CD4-positive, alpha-beta T cell (primary cell): ENCODE results near the gene STK32B. TPM values are rescaled to one million over a fixed set of nuclear protein-coding genes. Genes with fewer than 3 reads are reported as not detected.
"Not testable (repeated sequence)": the region's sequence is repeated elsewhere in the genome, so short reads cannot be mapped to it uniquely, and the experiment has no call there.

Experiments used
- ATAC-seq: fragments of 200-7000 bp; cut with Tn5 transposase; one replicate; pipeline ENCODE4 v1.10.0; 2022; ENCODE audit warnings: mild to moderate bottlenecking; ENCODE audit not compliant: poor library complexity
- CTCF ChIA-PET: fragments of 350-600 bp; sonication (Branson Sonifier 250); formaldehyde crosslinking; loops from one replicate; lab custom pipeline; 2021; ENCODE audit warnings: antibody characterized with exemption, inconsistent platforms; lab: Charles Lee
- POLR2A ChIA-PET: fragments of 350-600 bp; sonication (Branson Sonifier 250); formaldehyde crosslinking; loops from one replicate; lab custom pipeline; 2021; ENCODE audit warnings: antibody characterized with exemption, inconsistent platforms; lab: Charles Lee
- DNase-seq, 14 experiments: peaks; one replicate each; pipeline ENCODE4 v3.0.0-alpha.2; 2013 to 2020; ENCODE audit warnings: mixed read lengths in 2 of 14
- H3K27ac ChIP-seq, 2 donors: one replicate each; pipeline versions ENCODE4 v1.5.1 to v1.7.0; 2013; ENCODE audit warnings: low read length in 2 of 2, low read depth in 1 of 2, mild to moderate bottlenecking in 1 of 2
- H3K27me3 ChIP-seq, 2 experiments: 1 replicate in 1 of 2; 2 replicates in 1 of 2; pipeline versions ENCODE4 v1.6.1 to v1.7.0; 2013; ENCODE audit warnings: low read length in 2 of 2, control low read depth in 1 of 2, mild to moderate bottlenecking in 1 of 2, moderate library complexity in 1 of 2; ENCODE audit not compliant: insufficient read depth in 2 of 2, control insufficient read depth in 1 of 2
- H3K36me3 ChIP-seq: one replicate; pipeline ENCODE4 v1.6.1; 2013; ENCODE audit warnings: low read length, control low read depth; ENCODE audit not compliant: insufficient read depth
- H3K4me1 ChIP-seq: one replicate; pipeline ENCODE4 v1.6.1; 2013; ENCODE audit warnings: low read length, control low read depth; ENCODE audit not compliant: insufficient read depth
- H3K4me3 ChIP-seq: one replicate; pipeline ENCODE4 v1.5.1; 2013; ENCODE audit warnings: mild to moderate bottlenecking, low read length, moderate library complexity
- H3K9me3 ChIP-seq, 2 experiments: 1 replicate in 1 of 2; 2 replicates in 1 of 2; pipeline versions ENCODE4 v1.6.1 to v1.7.0; 2013; ENCODE audit warnings: low read length in 2 of 2, mild to moderate bottlenecking in 2 of 2, control low read depth in 1 of 2, moderate library complexity in 1 of 2; ENCODE audit not compliant: control insufficient read depth in 1 of 2, insufficient read depth in 1 of 2
- H3K27ac Mint-ChIP-seq: one replicate; pipeline ENCODE4 v1.8.0; 2020; ENCODE audit warnings: mixed read lengths
- H3K27me3 Mint-ChIP-seq: one replicate; pipeline ENCODE4 v1.8.0; 2021; ENCODE audit warnings: mixed read lengths
- H3K36me3 Mint-ChIP-seq: one replicate; pipeline ENCODE4 v1.8.0; 2021; ENCODE audit warnings: low read depth, mixed read lengths
- H3K4me1 Mint-ChIP-seq: one replicate; pipeline ENCODE4 v1.8.0; 2021; ENCODE audit warnings: low read depth, mixed read lengths
- H3K4me3 Mint-ChIP-seq: one replicate; pipeline ENCODE4 v1.8.0; 2020; ENCODE audit warnings: mild to moderate bottlenecking, mixed read lengths
- H3K9me3 Mint-ChIP-seq: one replicate; pipeline ENCODE4 v1.8.0; 2020; ENCODE audit warnings: mixed read lengths
- CTCF ChIP-seq: fragments of 200-600 bp; IDR thresholded peaks from one replicate; pipeline ENCODE4 v1.8.0; 2022; ENCODE audit warnings: antibody characterized with exemption, mild to moderate bottlenecking
- intact Hi-C, 2 experiments: fragments of 100-400 bp; cut with DNase I in 1 of 2; cut with micrococcal nuclease in 1 of 2; formaldehyde crosslinking; loops; one replicate each; pipeline versions ENCODE4 v1.15.1 to v1.9.0; 2023 to 2025; cut with DNase I, micrococcal nuclease
- total RNA-seq, 174 experiments: library from RNA in 2 of 174; stranded (reverse) in 2 of 174; gene quantifications; one replicate each; pipeline ENCODE4 v1.2.3 and lab custom pipeline; 2021 to 2026

Gene STK32B
- total RNA-seq, 2 experiments from 2014 or later = not detected

- H3K36me3 Mint-ChIP-seq = no peaks in the 10 kb centered on the region
Observed at GRCh38 chr4:5003918-5004317, 47.4 kb upstream of the STK32B start.

DNA sequence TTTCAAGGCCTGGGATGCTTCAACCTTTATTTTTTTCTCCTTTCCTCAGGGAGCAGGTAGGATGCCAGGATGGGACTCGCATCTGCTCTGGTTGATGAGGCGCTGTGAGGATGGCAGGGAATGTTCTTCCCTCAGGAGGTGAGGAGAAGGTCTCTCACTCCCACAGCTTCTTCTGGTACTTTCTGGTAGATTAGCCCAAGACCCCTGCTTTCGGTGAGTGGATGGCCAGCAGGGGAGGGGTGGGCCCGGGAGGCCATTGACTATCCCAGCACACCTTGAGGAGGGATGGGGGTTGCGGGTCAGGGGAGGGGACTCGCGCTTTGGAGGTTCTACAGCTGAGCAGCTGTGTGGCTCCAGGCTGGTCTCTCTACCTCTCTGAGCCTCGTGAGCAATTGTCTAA is 46.8 kb upstream of the STK32B start:
- Histone ChIP-seq H3K9me3 (peaks cover 0 to 10% of the 10 kb centered on the region in 2 experiments), H3K36me3 (no peaks in the 10 kb centered on the region), H3K27ac (no peak overlapping the region), H3K4me3 (no peak overlapping the region), H3K4me1 (no peaks in the 10 kb centered on the region), H3K27me3 (peaks cover 7 to 11% of the 10 kb centered on the region in 2 experiments)
- Mint-ChIP-seq H3K36me3 (no peaks in the 10 kb centered on the region), H3K27me3 (peaks cover 26% of the 10 kb centered on the region), H3K27ac (no peak overlapping the region), H3K4me3 (no peak overlapping the region), H3K4me1 (no peaks in the 10 kb centered on the region), H3K9me3 (no peaks in the 10 kb centered on the region)
- TF ChIP-seq CTCF = no peak
- ChIA-PET CTCF (no interaction called here), POLR2A (no interaction called here)
- intact Hi-C loops = no loop called here
- ATAC-seq (no peak), DNase-seq (no peak)

More at GRCh38 chr4:5003918-5004317, 47.4 kb upstream of the STK32B start:
- no peak overlapping the region for H3K27ac Mint-ChIP-seq
- no peak overlapping the region for H3K4me3 Mint-ChIP-seq
- H3K4me1 ChIP-seq = no peaks in the 10 kb centered on the region
- no peaks in the 10 kb centered on the region for H3K9me3 Mint-ChIP-seq
- H3K4me3 ChIP-seq = no peak overlapping the region
- H3K9me3 ChIP-seq = peaks cover 0 to 10% of the 10 kb centered on the region in 2 experiments
- CTCF ChIA-PET = no interaction called here
- H3K27me3 ChIP-seq = peaks cover 7 to 11% of the 10 kb centered on the region in 2 experiments
- H3K27ac ChIP-seq = no peak overlapping the region
- no peaks in the 10 kb centered on the region for H3K4me1 Mint-ChIP-seq
- peaks cover 26% of the 10 kb centered on the region for H3K27me3 Mint-ChIP-seq
- no peaks in the 10 kb centered on the region for H3K36me3 ChIP-seq
- ATAC-seq (no peak), DNase-seq (no peak)
- intact Hi-C loops = no loop called here
- POLR2A ChIA-PET = no interaction called here
- no peak for TF ChIP-seq CTCF

DNA sequence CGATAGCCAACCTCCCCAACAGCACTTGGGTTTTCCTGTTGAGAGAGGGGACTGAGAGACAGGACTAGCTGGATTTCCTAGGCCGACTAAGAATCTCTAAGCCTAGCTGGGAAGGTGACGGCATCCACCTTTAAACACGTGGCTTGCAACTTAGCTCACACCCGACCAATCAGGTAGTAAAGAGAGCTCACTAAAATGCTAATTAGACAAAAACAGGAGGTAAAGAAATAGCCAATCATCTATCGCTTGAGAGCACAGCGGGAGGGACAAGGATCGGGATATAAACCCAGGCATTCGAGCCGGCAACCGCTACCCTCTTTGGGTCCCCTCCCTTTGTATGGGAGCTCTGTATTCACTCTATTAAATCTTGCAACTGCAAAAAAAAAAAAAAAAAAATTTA is 44.3 kb upstream of the STK32B start:
- CTCF ChIA-PET, H3K36me3 ChIP-seq, H3K9me3 Mint-ChIP-seq, DNase-seq, POLR2A ChIA-PET, H3K4me3 Mint-ChIP-seq, ATAC-seq, H3K4me1 Mint-ChIP-seq, H3K9me3 ChIP-seq, H3K4me1 ChIP-seq, intact Hi-C loops, H3K27ac Mint-ChIP-seq, H3K27ac ChIP-seq, H3K36me3 Mint-ChIP-seq, H3K4me3 ChIP-seq: not testable (repeated sequence)
- H3K27me3 ChIP-seq = peaks cover 7 to 11% of the 10 kb centered on the region in 2 experiments
- H3K27me3 Mint-ChIP-seq = peaks cover 36% of the 10 kb centered on the region

DNA sequence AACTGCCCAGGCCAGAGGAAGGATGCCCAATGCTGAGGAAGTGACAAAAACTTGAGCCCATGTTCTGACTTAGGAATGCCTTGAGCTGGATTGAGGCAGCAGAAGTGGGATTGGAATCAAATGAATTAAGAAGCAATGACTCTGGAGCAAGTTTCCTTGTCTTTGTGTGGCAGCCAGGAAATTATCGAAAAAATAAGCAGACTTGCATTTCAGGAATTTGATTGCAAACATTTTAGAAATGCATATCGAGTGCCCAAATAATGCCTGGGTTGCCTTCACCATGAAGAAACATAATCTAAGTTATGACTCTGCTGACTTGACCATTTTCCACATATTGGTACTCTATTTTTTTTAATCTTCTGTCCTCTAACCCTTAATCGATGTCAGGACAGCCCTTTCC is 41.5 kb upstream of the STK32B start:
- Mint-ChIP-seq H3K9me3 (no peaks in the 10 kb centered on the region), H3K4me3 (no peak overlapping the region), H3K4me1 (no peaks in the 10 kb centered on the region), H3K36me3 (no peaks in the 10 kb centered on the region), H3K27ac (no peak overlapping the region), H3K27me3 (peaks cover 29% of the 10 kb centered on the region)
- TF ChIP-seq CTCF = no peak
- Histone ChIP-seq H3K36me3 (no peaks in the 10 kb centered on the region), H3K27ac (no peak overlapping the region), H3K9me3 (no peaks in the 10 kb centered on the region), H3K4me1 (no peaks in the 10 kb centered on the region), H3K4me3 (no peak overlapping the region), H3K27me3 (no peaks in the 10 kb centered on the region)
- intact Hi-C loops = no loop called here
- no peak for ATAC-seq
- CTCF ChIA-PET = no interaction called here
- POLR2A ChIA-PET = no interaction called here
- DNase-seq = no peak
